Left lung (tissue), 10 donors: ENCODE data around the gene MAP1LC3A. TPM values are rescaled to one million over a fixed set of nuclear protein-coding genes. Genes with fewer than 3 reads are reported as not detected.
A peak's percentile ranks its signal among the peaks of the same experiment; 100 is the strongest.

Experiments used
- ATAC-seq: fragments of 200-7000 bp; cut with Tn5 transposase; one replicate; pipeline ENCODE4 v1.9.1; 2020; ENCODE audit warnings: moderate library complexity
- DNase-seq, 4 donors: peaks; one replicate each; pipeline ENCODE4 v3.0.0-alpha.2; 2013 to 2020
- H3K27ac ChIP-seq, 2 donors: fragments of 200-600 bp; sonication (generic) in 1 of 2; one replicate each; pipeline versions ENCODE4 v1.5.0 to v1.8.0; 2020 to 2021
- H3K27me3 ChIP-seq, 2 donors: fragments of 200-600 bp; sonication (generic) in 1 of 2; one replicate each; pipeline versions ENCODE4 v1.5.0 to v1.8.0; 2020 to 2021
- H3K36me3 ChIP-seq, 2 donors: fragments of 200-600 bp; sonication (generic) in 1 of 2; one replicate each; pipeline versions ENCODE4 v1.5.0 to v1.8.0; 2020 to 2021
- H3K4me1 ChIP-seq, 2 donors: fragments of 200-600 bp; one replicate each; pipeline ENCODE4 v1.8.0; 2021
- H3K4me3 ChIP-seq, 2 donors: fragments of 200-600 bp; sonication (generic) in 1 of 2; one replicate each; pipeline versions ENCODE4 v1.5.0 to v1.8.0; 2020 to 2021; ENCODE audit warnings: mild to moderate bottlenecking in 1 of 2
- H3K9me3 ChIP-seq, 2 donors: fragments of 200-600 bp; sonication (generic) in 1 of 2; one replicate each; pipeline versions ENCODE4 v1.5.0 to v1.8.0; 2020 to 2021
- intact Hi-C, 2 donors: fragments of 100-400 bp; cut with DNase I; formaldehyde crosslinking; loops; one replicate each; pipeline versions ENCODE4 v1.11.2 to v1.14.2; 2022
- polyA plus RNA-seq, 6 donors: library from polyadenylated mRNA; unstranded; fragments of 120-200 nt; gene quantifications; one replicate each; pipeline ENCODE4 v1.2.1, GENCODE V29; 2013; ENCODE audit not compliant: insufficient read length in 6 of 6
- total RNA-seq, 2 donors: library from RNA; stranded (reverse); fragmentation: NEBNext Ultra II Directional; extraction: Animal tissue kit (Norgen Biotek cat#: 25700); gene quantifications; one replicate each; pipeline ENCODE4 v1.2.1, GENCODE V29; 2021
- TF ChIP-seq, protein P1 (sequence below), 2 donors: fragments of 200-600 bp; sonication (generic) in 1 of 2; IDR thresholded peaks; one replicate each; pipeline versions ENCODE4 v1.5.0 to v1.8.0; 2021; ENCODE audit warnings: antibody characterized with exemption in 2 of 2
- donor health status: DM: no; HTN: yes; CAD: no.
- donor health status: DM: no; HTN: no; CAD: no.

Gene MAP1LC3A
- total and polyA plus RNA-seq, 8 donors, result 17.4 to 68.8 (median 32.3) TPM

DNA sequence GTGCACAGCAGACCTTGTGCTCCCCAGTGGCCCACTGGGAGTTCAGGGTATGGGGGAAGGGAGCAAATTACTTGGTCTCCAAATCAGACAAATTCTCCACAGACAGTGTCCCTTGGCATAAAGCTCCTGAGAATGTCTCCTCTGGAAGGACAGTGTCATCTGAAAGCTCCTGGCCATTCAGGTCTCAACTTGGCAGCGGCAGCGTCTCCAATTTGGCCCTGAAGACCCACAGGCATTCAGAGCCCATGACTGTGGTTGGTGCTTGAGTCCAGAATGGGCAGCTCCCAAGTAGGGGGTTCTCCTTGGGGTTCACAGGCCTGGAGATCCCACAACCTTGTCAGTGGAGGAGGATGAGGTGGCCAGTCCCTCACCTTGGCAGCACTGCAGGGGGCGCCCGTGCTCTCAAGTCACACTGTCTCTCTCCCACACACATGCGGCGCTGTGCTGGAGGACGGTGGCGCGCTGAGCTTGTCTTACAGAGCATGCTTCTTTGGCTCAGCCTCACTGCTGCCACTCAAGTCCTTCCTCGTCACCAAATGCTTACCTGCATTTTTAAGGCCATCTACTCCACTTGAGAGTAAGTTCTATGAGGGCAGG lies 21.6 kb upstream of the MAP1LC3A start:
- Histone ChIP-seq H3K36me3 (peaks cover 0 to 97% of the 10 kb centered on the region in 2 donors), H3K9me3 (no peaks in the 10 kb centered on the region), H3K27ac (no peak overlapping the region), H3K4me1 (peaks cover 0 to 4% of the 10 kb centered on the region in 2 donors), H3K27me3 (no peaks in the 10 kb centered on the region), H3K4me3 (no peak overlapping the region)
- intact Hi-C loops, result loop anchor here in 1 of 2 donors (10.0 kb wide), 1 partner anchor 168 kb away; the partner anchor contains the start of gene TP53INP2
- ATAC-seq (peak; percentile 46), DNase-seq (peak in 1 of 4 donors; percentile 83)
- TF ChIP-seq, protein P1, sequence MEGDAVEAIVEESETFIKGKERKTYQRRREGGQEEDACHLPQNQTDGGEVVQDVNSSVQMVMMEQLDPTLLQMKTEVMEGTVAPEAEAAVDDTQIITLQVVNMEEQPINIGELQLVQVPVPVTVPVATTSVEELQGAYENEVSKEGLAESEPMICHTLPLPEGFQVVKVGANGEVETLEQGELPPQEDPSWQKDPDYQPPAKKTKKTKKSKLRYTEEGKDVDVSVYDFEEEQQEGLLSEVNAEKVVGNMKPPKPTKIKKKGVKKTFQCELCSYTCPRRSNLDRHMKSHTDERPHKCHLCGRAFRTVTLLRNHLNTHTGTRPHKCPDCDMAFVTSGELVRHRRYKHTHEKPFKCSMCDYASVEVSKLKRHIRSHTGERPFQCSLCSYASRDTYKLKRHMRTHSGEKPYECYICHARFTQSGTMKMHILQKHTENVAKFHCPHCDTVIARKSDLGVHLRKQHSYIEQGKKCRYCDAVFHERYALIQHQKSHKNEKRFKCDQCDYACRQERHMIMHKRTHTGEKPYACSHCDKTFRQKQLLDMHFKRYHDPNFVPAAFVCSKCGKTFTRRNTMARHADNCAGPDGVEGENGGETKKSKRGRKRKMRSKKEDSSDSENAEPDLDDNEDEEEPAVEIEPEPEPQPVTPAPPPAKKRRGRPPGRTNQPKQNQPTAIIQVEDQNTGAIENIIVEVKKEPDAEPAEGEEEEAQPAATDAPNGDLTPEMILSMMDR (IDR thresholded peaks at IDR 0.05), result no peak

GRCh38 chr20:34537651-34538050 lies 20.9 kb upstream of the MAP1LC3A start:
- ATAC-seq, result no peak

GRCh38 chr20:34538671-34539123 lies 19.8 kb upstream of the MAP1LC3A start:
- no peaks in the 10 kb centered on the region for H3K9me3 ChIP-seq
- peaks cover 0 to 4% of the 10 kb centered on the region in 2 donors for H3K4me1 ChIP-seq
- TF ChIP-seq, protein P1 (IDR thresholded peaks at IDR 0.05), result peak; percentile 77 to 79
- intact Hi-C loops, result loop anchor here in 1 of 2 donors (10.0 kb wide), 1 partner anchor 166 kb away; the partner anchor contains the start of gene TP53INP2
- DNase-seq (no peak), ATAC-seq (peak; percentile 89)
- no peak overlapping the region for H3K4me3 ChIP-seq
- no peaks in the 10 kb centered on the region for H3K27me3 ChIP-seq
- H3K36me3 ChIP-seq, result peaks cover 0 to 86% of the 10 kb centered on the region in 2 donors
- H3K27ac ChIP-seq, result no peak overlapping the region

More at GRCh38 chr20:34537651-34538050, 20.9 kb upstream of the MAP1LC3A start:
- H3K27ac ChIP-seq, result no peak overlapping the region
- intact Hi-C loops, result loop anchor here in 1 of 2 donors (10.0 kb wide), 1 partner anchor 167 kb away; the partner anchor contains the start of gene TP53INP2
- TF ChIP-seq, protein P1 (IDR thresholded peaks at IDR 0.05), result no peak
- peaks cover 0 to 4% of the 10 kb centered on the region in 2 donors for H3K4me1 ChIP-seq
- no peak overlapping the region for H3K4me3 ChIP-seq
- no peak for DNase-seq
- H3K9me3 ChIP-seq, result no peaks in the 10 kb centered on the region
- H3K36me3 ChIP-seq, result peaks cover 0 to 97% of the 10 kb centered on the region in 2 donors
- no peaks in the 10 kb centered on the region for H3K27me3 ChIP-seq

DNA sequence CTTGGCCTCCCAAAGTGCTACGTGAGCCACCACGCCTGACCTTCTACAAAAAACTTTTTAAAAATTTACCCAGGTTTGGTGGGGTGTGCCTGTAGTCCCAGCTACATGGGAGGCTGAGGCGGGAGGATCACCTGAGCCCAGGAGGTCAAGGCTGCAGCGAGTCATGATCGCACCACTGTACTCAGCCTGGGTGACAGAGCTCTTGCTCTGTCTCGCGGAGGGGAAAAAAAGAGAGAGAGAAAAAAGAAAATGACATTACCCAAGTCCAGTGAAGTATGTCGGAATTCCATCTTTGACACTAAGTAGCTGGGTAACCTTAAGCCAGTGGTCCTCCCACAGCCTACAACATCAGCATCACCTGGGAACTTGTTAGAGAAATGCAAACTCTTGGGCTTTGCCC lies 18.8 kb upstream of the MAP1LC3A start:
- no peaks in the 10 kb centered on the region for H3K9me3 ChIP-seq
- peaks cover 0 to 76% of the 10 kb centered on the region in 2 donors for H3K36me3 ChIP-seq
- TF ChIP-seq, protein P1 (IDR thresholded peaks at IDR 0.05), result no peak
- peaks cover 0 to 12% of the 10 kb centered on the region in 2 donors for H3K4me1 ChIP-seq
- H3K4me3 ChIP-seq, result no peak overlapping the region
- no peak overlapping the region for H3K27ac ChIP-seq
- DNase-seq, result no peak
- H3K27me3 ChIP-seq, result no peaks in the 10 kb centered on the region
- no peak for ATAC-seq
- intact Hi-C loops, result loop anchor here in 1 of 2 donors (10.0 kb wide), 1 partner anchor 165 kb away; the partner anchor contains the start of gene TP53INP2

GRCh38 chr20:34540596-34541263 lies 17.8 kb upstream of the MAP1LC3A start:
- peaks cover 0 to 66% of the 10 kb centered on the region in 2 donors for H3K36me3 ChIP-seq
- no peaks in the 10 kb centered on the region for H3K9me3 ChIP-seq
- intact Hi-C loops, result no loop called here
- TF ChIP-seq, protein P1 (IDR thresholded peaks at IDR 0.05), result no peak
- no peaks in the 10 kb centered on the region for H3K27me3 ChIP-seq
- no peak overlapping the region for H3K4me3 ChIP-seq
- peaks cover 0 to 12% of the 10 kb centered on the region in 2 donors for H3K4me1 ChIP-seq
- DNase-seq (no peak), ATAC-seq (no peak)
- peak overlapping the region in 1 of 2 donors; percentile 8 for H3K27ac ChIP-seq
